C4-2B (cell line): Measurements from ENCODE around the gene TPK1.
A peak's percentile ranks its signal among the peaks of the same experiment; 100 is the strongest.
"Not testable (repeated sequence)": the region's sequence is repeated elsewhere in the genome, so short reads cannot be mapped to it uniquely, and the experiment has no call there.

Source experiments
- H3K27ac ChIP-seq: fragments of 450-650 bp; 2 replicates; pipeline ENCODE4 v1.5.1; 2017
- ZFX ChIP-seq: fragments of 450-650 bp; IDR thresholded peaks from 2 replicates; pipeline ENCODE4 v1.6.1; 2017
- TF ChIP-seq, protein P1 (sequence below): fragments of 450-650 bp; conservative IDR thresholded peaks from 2 replicates; pipeline ENCODE4 v1.5.1; 2017; ENCODE audit warnings: mild to moderate bottlenecking

The TPK1 gene

DNA sequence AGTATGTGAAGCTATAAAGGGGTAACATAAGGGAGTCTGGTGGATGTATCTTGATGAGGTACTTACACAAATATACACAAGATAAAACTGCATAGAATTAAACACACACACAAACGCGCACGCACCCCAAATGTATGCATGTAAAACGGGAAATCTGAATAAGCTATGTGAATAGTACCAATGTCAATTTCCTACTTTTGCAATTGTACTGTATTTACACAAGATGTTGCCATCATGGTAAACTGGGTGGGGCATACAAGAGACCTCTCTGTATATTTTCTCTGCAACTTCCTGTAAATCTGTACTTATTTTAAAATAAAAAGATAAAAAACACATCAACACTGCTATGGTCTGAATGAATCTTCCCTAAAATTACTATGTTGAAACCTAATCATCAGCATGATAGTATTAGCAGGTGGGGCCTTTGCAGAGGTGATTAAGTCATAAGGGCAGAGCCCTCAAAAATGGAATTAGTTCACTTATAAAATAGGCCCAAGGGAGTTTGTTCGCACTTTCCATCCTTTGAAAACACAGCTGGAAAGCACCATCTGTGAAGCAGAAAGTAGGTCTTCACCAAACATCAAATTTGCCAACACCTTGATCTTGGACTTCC, 30.1 kb downstream of the TPK1 start:
- TF ChIP-seq ZFX: no peak
- TF ChIP-seq, protein P1, sequence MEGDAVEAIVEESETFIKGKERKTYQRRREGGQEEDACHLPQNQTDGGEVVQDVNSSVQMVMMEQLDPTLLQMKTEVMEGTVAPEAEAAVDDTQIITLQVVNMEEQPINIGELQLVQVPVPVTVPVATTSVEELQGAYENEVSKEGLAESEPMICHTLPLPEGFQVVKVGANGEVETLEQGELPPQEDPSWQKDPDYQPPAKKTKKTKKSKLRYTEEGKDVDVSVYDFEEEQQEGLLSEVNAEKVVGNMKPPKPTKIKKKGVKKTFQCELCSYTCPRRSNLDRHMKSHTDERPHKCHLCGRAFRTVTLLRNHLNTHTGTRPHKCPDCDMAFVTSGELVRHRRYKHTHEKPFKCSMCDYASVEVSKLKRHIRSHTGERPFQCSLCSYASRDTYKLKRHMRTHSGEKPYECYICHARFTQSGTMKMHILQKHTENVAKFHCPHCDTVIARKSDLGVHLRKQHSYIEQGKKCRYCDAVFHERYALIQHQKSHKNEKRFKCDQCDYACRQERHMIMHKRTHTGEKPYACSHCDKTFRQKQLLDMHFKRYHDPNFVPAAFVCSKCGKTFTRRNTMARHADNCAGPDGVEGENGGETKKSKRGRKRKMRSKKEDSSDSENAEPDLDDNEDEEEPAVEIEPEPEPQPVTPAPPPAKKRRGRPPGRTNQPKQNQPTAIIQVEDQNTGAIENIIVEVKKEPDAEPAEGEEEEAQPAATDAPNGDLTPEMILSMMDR: no peak

DNA sequence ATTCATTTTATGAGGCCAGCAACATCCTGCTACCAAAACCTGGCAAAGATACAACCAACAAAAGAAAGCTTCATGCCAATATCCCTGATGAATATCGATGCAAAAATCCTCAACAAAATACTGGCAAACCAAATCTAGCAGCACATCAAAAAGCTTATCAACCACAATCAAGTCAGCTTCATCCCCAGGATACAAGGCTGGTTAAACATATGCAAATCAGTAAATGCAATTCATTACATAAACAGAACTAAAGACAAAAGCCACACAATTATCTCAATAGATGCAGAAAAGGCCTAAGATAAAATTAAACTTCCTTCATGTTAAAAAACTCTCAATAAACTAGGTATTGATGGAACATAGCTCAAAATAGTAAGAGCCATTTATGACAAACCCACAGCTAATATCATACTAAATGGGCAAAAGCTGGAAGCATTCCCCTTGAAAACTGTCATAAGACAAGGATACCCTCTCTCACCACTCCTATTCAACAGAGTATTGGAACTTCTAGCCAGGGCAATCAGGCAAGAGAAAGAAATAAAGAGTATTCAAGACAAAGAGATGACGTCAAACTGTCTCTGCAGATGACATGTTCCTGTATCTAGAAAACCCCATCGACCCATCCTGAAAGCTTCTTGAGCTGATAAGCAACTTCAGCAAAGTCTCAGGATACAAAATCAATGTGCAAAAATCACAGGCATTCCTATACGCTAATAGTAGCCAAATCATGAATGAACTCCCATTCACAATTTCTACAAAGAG, 35.0 kb downstream of the TPK1 start:
- H3K27ac ChIP-seq: not testable (repeated sequence)

More for the DNA sequence above, 30.1 kb downstream of the TPK1 start:
- H3K27ac ChIP-seq: no peak overlapping the region

DNA sequence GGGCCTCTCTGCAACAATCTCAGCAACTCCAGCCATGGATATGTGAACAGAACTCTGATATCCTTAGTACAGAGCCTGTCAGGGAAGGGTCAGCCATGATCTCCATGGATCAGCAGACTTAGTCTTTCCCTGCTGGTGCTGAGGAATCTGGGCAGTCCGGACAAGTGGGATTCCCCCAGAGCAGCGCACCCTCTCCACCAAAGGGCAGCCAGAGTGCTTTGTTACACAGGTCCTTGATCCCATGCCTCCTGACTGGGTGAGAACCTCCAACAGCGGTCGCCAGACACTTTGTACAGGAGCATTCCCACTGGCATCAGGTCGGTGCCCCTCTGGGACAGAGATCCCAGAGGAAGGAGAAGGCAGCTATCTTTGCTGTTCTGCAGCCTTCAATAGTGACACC, 38.9 kb downstream of the TPK1 start:
- H3K27ac ChIP-seq: no peak overlapping the region
- TF ChIP-seq, protein P1: no peak

DNA sequence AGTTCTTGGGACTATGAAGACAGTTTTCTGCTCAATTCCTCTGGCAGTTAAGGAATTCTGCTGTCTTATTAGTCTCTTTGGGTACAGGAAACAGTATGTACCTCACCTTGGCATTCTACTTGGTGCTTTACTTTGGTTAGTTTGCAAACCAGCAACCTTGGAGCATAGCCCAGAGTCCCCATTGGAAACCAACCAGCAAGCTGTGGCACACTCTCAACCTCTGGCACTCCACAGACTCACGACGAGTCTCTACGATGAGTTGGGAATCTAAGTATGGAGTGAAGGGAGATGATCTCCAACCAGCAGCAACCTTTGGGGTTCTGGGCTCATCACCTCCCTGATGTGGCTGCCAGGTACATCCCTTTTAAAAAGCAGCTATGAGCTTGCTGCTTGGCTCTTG, 43.8 kb downstream of the TPK1 start:
- no peak overlapping the region for H3K27ac ChIP-seq
- TF ChIP-seq, protein P1: no peak
- TF ChIP-seq ZFX: no peak

DNA sequence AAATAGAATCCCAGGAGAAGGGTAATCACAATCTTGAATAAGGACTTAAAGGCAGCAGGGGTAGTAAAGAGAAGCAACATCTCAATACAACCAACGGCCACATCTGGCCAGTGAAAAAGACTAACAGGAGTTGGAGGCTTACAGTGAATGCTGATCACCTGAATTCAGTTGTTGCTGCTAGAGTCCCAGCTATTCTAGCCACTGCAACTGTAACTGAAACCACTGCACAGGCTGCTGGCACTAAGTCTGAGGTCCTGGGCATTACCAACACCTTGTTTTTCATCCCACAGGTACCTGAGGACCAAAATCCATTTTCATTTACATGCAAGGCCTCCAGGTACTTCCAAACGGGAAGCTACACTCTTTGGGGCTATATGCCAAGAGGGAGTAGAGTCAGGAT, 44.4 kb downstream of the TPK1 start:
- TF ChIP-seq, protein P1: no peak
- TF ChIP-seq ZFX: no peak
- no peak overlapping the region for H3K27ac ChIP-seq

DNA sequence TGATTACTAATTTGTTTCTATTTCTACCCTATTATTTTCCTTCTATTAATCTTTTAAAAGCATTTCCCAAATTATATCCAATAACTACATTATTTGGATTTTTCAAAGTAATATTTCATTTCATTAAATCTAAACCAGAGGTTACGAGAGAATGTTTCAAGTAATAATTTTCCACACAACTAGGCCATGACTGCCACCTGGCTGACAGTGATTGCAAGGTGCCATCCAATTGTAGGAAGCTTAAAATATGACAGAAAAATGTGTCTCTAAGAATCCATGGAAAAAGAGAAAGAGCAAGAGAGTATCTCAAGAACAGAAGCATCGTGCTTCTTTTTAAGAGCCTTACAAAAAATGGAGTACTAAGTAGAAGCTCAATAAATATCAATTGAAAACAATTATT, 48.7 kb downstream of the TPK1 start:
- no peak overlapping the region for H3K27ac ChIP-seq
- no peak for TF ChIP-seq ZFX
- TF ChIP-seq, protein P1: peak; percentile 44

DNA sequence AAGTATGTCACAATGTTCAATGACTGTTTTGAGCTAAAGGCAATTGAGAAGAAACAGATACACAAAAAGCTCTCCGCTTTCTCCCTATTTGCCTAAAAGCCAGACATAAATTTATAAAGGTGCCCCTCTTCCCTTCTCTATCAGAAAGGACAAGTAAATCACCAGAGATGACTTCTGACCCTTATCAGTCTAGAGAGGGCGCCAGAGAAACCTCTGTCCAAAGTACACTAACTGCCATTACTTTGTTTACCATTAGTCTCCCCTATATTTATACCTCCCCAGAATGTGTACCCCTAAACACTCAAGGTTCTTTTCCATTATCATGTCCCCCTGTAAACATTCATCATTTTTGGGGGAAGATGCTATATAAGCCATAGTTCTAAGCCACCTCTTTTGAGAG, 49.3 kb downstream of the TPK1 start:
- H3K27ac ChIP-seq: no peak overlapping the region
- TF ChIP-seq, protein P1: no peak
- no peak for TF ChIP-seq ZFX

DNA sequence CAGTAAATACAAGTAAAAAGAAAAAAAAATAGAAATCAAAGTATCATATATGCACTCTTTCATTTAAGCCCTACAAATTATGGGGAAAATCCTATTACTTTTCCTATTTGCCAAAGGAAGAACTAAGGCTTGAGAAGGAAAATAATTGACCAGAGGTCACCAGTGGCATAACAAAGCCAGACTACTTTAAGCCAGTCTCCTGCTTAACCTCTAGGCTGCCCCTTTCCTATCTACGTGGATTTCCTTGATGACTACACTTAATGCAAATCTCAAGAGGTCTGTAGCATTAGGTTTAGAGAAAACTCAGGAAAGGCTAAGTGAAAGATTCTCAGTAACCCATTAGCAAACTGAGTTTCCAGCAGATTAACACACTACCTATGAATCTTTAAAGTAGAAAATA, 49.8 kb downstream of the TPK1 start:
- TF ChIP-seq, protein P1: no peak
- TF ChIP-seq ZFX: no peak
- no peak overlapping the region for H3K27ac ChIP-seq
